AG04450 (cell line): ENCODE data around the gene MYO5B. TPM values are rescaled to one million over a fixed set of nuclear protein-coding genes. Genes with fewer than 3 reads are reported as not detected.

Experiments
- CTCF ChIA-PET: fragments of 300-600, 350-600 bp; formaldehyde crosslinking; extraction: SDS; loops from one replicate; lab custom pipeline; 2022; ENCODE audit warnings: antibody characterized with exemption, inconsistent platforms; lab: Charles Lee
- POLR2A ChIA-PET: fragments of 350-600 bp; formaldehyde crosslinking; extraction: SDS; loops from one replicate; lab custom pipeline; 2021; ENCODE audit warnings: antibody characterized with exemption, inconsistent platforms; lab: Yijun Ruan, JAX
- DNase-seq: peaks from one replicate; pipeline ENCODE4 v3.0.0-alpha.2; 2011; ENCODE audit warnings: low read depth, low spot score
- H3K27ac ChIP-seq: one replicate; pipeline ENCODE4 v1.5.1; 2012; ENCODE audit warnings: low read depth, low read length, control low read depth
- H3K27me3 ChIP-seq: one replicate; pipeline ENCODE4 v1.6.0; 2012; ENCODE audit warnings: low read length; ENCODE audit not compliant: control insufficient read depth, insufficient read depth
- H3K4me3 ChIP-seq: 2 replicates; pipeline ENCODE4 v1.5.1; 2011; ENCODE audit warnings: mild to moderate bottlenecking, low read depth, low read length, control low read depth
- H3K9me3 ChIP-seq: 2 replicates; pipeline ENCODE4 v1.5.1; 2012; ENCODE audit warnings: low read length; ENCODE audit not compliant: control insufficient read depth, insufficient read depth
- polyA plus RNA-seq: library from polyadenylated mRNA; depleted of rRNA; stranded (reverse); fragments of >200 nt; gene quantifications from 2 replicates; pipeline ENCODE4 v1.2.3, GENCODE V29; 2011
- TF ChIP-seq, protein P1 (sequence below): IDR thresholded peaks from 2 replicates; pipeline ENCODE4 v1.5.1; 2011; ENCODE audit warnings: low read depth, low read length, control low read depth, inconsistent platforms

Gene MYO5B
- polyA plus RNA-seq, 1 experiment, result 0.32 TPM

DNA sequence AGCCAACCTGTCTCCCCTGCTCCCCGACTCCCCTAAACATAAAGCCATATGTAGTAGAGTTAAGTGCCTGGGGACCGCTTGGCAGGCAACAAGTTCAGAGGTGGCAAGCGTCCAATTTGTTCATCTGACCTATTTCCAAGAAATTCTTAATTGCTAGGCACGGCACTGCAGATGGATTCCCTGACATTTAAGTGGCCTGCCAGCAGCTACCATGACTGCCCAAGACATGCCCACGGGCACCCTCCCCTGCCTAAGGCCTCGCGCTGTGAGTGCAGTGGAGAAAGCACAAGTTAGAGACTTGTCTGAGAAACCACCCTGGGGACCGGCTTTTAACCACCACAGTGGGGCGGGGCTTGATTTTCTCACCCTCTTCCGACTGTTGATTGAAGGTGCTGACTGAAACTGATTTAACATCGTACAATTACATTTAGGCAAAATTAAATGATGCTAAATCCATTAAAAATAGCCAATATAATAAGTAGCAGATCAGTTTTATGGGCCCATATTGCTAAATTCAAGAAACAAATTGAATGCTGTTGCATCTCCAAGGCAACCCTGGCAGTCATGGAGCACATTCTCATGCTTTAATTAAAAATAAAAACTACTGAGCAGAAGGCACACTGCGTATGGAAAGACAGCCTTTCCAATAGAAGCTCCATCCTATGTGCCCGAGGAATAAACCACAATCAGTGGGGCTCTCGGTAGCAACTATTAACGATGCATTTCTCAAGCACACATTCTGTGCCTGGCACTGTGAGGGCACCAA is 218.0 kb downstream of the MYO5B start:
- TF ChIP-seq, protein P1, sequence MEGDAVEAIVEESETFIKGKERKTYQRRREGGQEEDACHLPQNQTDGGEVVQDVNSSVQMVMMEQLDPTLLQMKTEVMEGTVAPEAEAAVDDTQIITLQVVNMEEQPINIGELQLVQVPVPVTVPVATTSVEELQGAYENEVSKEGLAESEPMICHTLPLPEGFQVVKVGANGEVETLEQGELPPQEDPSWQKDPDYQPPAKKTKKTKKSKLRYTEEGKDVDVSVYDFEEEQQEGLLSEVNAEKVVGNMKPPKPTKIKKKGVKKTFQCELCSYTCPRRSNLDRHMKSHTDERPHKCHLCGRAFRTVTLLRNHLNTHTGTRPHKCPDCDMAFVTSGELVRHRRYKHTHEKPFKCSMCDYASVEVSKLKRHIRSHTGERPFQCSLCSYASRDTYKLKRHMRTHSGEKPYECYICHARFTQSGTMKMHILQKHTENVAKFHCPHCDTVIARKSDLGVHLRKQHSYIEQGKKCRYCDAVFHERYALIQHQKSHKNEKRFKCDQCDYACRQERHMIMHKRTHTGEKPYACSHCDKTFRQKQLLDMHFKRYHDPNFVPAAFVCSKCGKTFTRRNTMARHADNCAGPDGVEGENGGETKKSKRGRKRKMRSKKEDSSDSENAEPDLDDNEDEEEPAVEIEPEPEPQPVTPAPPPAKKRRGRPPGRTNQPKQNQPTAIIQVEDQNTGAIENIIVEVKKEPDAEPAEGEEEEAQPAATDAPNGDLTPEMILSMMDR, result no peak
- CTCF ChIA-PET, result no interaction called here
- H3K27ac ChIP-seq, result no peak overlapping the region
- H3K27me3 ChIP-seq, result peaks cover 3% of the 10 kb centered on the region
- no peak for DNase-seq
- POLR2A ChIA-PET, result no interaction called here
- H3K9me3 ChIP-seq, result no peaks in the 10 kb centered on the region
- H3K4me3 ChIP-seq, result no peak overlapping the region

DNA sequence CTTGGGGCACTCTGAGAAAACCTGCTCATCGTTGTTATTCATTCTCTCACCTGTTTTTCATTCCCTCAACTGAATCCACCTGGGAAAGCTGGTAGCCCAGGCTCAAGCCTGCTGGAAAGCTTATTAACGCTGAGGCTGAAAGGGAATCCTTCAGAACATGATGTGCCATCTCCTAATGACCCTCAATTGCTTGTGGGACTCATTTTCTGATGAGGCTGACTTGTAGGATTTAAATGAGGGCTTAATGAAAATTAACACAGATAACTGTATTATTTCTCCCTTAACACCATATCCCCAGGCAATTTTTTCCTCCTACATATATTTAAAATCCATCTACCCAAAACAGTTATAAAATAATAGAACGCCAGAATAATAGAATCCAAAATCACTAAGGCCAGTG is 218.9 kb downstream of the MYO5B start:
- CTCF ChIA-PET, result no interaction called here
- peaks cover 3% of the 10 kb centered on the region for H3K27me3 ChIP-seq
- TF ChIP-seq, protein P1, result no peak
- no peaks in the 10 kb centered on the region for H3K9me3 ChIP-seq
- DNase-seq, result no peak
- H3K4me3 ChIP-seq, result no peak overlapping the region
- no peak overlapping the region for H3K27ac ChIP-seq
- POLR2A ChIA-PET, result no interaction called here

DNA sequence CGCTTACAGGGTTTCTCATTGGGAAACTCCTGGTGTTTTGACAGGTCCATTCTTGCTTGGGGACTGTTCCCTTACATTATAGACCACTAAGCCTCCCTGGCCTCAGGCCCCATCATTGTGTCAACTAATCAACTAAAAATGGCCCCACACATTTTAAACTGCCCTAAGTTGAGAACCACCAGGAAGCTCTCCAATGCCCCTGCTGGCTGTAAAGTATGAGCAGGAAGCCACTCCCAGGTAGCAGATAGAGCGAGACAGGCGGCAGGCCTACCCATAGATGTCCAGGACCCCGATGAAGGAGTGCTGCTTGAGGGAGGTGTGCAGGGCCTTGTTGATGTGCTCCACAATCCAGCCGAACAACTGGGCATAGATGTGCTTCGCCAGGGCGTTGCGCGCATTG is 220.9 kb downstream of the MYO5B start:
- TF ChIP-seq, protein P1, result no peak
- Histone ChIP-seq H3K9me3 (no peaks in the 10 kb centered on the region), H3K27ac (no peak overlapping the region), H3K27me3 (peaks cover 6% of the 10 kb centered on the region), H3K4me3 (no peak overlapping the region)
- no peak for DNase-seq
- ChIA-PET POLR2A (no interaction called here), CTCF (no interaction called here)

DNA sequence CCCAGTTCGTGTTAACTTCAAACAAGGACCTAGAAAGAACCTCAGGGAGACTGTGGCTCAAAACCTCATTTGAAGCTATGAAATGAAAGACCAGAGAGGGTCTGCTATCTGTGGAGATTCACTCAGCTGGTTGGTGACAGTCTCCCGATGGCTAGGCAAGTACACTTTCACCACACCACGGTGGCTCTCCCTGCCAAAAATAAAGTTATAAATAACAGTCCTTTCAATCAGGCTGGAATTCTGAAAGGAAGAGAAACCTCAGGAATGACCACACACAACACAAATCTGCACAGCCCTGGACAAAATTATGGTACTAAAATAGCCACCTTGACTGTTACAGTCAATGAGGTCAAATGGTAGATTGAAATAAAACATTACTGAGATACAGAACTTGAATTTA is 221.4 kb downstream of the MYO5B start:
- ChIA-PET POLR2A (no interaction called here), CTCF (no interaction called here)
- TF ChIP-seq, protein P1, result no peak
- no peaks in the 10 kb centered on the region for H3K9me3 ChIP-seq
- H3K27ac ChIP-seq, result no peak overlapping the region
- no peak overlapping the region for H3K4me3 ChIP-seq
- H3K27me3 ChIP-seq, result peaks cover 6% of the 10 kb centered on the region
- DNase-seq, result no peak

GRCh38 chr18:49972535-49972934 is 222.4 kb downstream of the MYO5B start:
- ChIA-PET CTCF (no interaction called here), POLR2A (no interaction called here)
- no peaks in the 10 kb centered on the region for H3K9me3 ChIP-seq
- DNase-seq, result no peak
- H3K27ac ChIP-seq, result no peak overlapping the region
- H3K27me3 ChIP-seq, result peaks cover 6% of the 10 kb centered on the region
- TF ChIP-seq, protein P1, result no peak
- no peak overlapping the region for H3K4me3 ChIP-seq
